PFSK-1 (cell line): ENCODE results near the gene GALNT18.

Experiments
- FOXP2 ChIP-seq: optimal IDR thresholded peaks from 2 replicates; pipeline ENCODE3; 2011; ENCODE audit warnings: borderline replicate concordance, control low read depth, inconsistent platforms; ENCODE audit not compliant: insufficient read depth; ENCODE audit errors: extremely low read length, extremely low read depth
- POLR2AphosphoS5 ChIP-seq: IDR thresholded peaks from 2 replicates; pipeline ENCODE4 v1.6.1; 2012; ENCODE audit warnings: low read depth, mild to moderate bottlenecking, control low read depth, low read length, moderate library complexity
- SIN3A ChIP-seq: IDR thresholded peaks from 2 replicates; pipeline ENCODE4 v1.6.1; 2012; ENCODE audit warnings: mild to moderate bottlenecking, low read length, moderate library complexity, borderline replicate concordance; ENCODE audit not compliant: insufficient read depth
- TAF1 ChIP-seq: IDR thresholded peaks from 2 replicates; pipeline ENCODE4 v1.6.1; 2012; ENCODE audit warnings: low read length, control low read depth, borderline replicate concordance; ENCODE audit not compliant: insufficient read depth
- TF ChIP-seq, protein P1 (sequence below), 2 experiments: IDR thresholded peaks; 2 replicates each; pipeline versions ENCODE4 v1.6.1 to v1.8.0; 2011 to 2012; ENCODE audit warnings: low read depth in 2 of 2, low read length in 2 of 2, control low read depth in 1 of 2, inconsistent platforms in 1 of 2, mild to moderate bottlenecking in 1 of 2, moderate library complexity in 1 of 2; ENCODE audit not compliant: insufficient read depth in 1 of 2

Gene GALNT18

DNA sequence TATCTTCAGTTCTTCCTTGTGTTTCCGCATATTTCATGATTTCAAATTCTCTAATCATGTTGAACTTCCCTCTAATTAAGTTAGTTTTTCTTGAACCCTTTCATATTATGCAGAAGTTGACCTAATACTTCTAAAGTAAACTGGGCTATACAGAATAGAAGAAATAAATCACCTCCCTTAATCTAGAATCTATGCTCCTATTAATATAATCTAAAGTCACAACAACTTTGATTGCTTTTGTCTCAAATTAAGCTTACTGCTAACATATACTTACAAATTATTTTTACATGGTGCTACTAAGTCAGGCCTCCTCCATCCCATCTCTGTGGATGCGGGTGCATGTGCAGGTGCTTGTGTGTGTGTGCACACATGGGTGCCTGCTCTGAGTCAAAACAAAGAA, 241.5 kb downstream of the GALNT18 start:
- TF ChIP-seq FOXP2 (no peak), SIN3A (no peak), POLR2AphosphoS5 (no peak), TAF1 (no peak)
- TF ChIP-seq, protein P1, sequence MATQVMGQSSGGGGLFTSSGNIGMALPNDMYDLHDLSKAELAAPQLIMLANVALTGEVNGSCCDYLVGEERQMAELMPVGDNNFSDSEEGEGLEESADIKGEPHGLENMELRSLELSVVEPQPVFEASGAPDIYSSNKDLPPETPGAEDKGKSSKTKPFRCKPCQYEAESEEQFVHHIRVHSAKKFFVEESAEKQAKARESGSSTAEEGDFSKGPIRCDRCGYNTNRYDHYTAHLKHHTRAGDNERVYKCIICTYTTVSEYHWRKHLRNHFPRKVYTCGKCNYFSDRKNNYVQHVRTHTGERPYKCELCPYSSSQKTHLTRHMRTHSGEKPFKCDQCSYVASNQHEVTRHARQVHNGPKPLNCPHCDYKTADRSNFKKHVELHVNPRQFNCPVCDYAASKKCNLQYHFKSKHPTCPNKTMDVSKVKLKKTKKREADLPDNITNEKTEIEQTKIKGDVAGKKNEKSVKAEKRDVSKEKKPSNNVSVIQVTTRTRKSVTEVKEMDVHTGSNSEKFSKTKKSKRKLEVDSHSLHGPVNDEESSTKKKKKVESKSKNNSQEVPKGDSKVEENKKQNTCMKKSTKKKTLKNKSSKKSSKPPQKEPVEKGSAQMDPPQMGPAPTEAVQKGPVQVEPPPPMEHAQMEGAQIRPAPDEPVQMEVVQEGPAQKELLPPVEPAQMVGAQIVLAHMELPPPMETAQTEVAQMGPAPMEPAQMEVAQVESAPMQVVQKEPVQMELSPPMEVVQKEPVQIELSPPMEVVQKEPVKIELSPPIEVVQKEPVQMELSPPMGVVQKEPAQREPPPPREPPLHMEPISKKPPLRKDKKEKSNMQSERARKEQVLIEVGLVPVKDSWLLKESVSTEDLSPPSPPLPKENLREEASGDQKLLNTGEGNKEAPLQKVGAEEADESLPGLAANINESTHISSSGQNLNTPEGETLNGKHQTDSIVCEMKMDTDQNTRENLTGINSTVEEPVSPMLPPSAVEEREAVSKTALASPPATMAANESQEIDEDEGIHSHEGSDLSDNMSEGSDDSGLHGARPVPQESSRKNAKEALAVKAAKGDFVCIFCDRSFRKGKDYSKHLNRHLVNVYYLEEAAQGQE (IDR thresholded peaks at IDR 0.05; ENCODE audit: insufficient read depth in 1 of 2, low read depth in 2 of 2, low read length in 2 of 2), result no peak

DNA sequence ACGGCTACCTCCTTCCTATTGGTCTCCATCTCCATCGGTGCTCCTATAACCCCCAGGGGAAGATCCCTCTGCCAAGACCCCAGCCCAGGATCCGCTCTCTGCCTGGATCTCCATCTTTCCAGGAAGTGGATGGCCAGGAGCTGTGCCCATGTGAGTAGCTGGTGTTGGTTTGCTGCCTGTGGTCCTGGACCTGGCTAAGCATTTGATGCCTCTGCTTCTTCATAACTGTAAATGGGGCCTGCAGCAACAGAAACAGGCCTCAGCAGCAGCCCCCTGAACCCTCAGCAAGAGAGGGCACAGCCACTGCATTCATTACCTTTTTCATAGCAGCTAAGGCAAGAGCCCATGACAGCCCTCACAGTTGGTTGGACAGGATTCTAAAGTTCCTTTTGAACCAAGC, 242.1 kb downstream of the GALNT18 start:
- no peak for TF ChIP-seq TAF1
- TF ChIP-seq, protein P1 (IDR thresholded peaks at IDR 0.05; ENCODE audit: insufficient read depth in 1 of 2, low read depth in 2 of 2, low read length in 2 of 2), result no peak
- TF ChIP-seq SIN3A, result no peak
- TF ChIP-seq POLR2AphosphoS5, result no peak
- no peak for TF ChIP-seq FOXP2

GRCh38 chr11:11378184-11378940, 243.4 kb downstream of the GALNT18 start:
- TF ChIP-seq SIN3A, result no peak
- TF ChIP-seq, protein P1 (IDR thresholded peaks at IDR 0.05; ENCODE audit: insufficient read depth in 1 of 2, low read depth in 2 of 2, low read length in 2 of 2), result no peak
- TF ChIP-seq TAF1, result no peak
- no peak for TF ChIP-seq POLR2AphosphoS5
- no peak for TF ChIP-seq FOXP2

DNA sequence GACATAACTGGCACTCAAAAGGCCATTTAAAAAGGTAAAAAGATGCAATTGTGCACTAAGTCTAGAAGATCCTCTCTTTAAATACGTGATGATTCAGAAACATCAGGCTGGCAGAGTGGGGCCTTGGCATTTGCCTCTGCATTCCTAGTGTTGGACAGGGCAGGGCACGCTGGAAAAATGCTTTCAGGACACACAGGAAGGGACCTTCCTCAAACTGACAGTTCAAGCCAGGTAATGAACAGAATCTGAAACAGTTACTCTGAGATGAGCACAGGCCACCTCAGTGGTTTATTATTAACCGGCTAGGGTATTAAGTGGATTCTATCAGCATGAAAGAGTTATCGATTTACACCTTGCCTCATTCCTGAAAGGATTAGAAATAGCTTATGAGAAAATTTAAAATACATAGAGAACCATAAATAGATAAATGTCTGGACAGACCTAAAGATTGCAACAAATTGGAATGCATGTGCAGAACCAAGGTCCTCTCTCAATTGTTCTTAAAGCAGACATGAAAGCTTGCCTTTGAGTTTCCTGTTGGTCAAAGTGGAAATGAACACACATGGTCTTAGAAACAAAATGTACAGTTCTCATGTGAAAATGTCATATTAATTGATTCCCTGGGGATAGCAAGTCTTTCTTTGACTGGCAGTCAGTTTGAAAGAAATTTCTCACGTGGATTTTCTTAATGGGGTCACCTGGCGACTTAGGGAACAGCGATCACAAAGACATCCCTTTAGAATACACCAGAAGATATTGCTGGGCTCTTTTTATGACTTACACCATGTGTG, 247.3 kb downstream of the GALNT18 start:
- TF ChIP-seq, protein P1 (IDR thresholded peaks at IDR 0.05; ENCODE audit: insufficient read depth in 1 of 2, low read depth in 2 of 2, low read length in 2 of 2), result no peak
- TF ChIP-seq TAF1 (no peak), FOXP2 (no peak), SIN3A (no peak), POLR2AphosphoS5 (no peak)
